Activated CD8-positive, alpha-beta memory T cell treated with anti-CD3 and anti-CD28 coated beads, Interleukin-2, amount 50 U/mL, for 48 hours (primary cell): ENCODE measurements around the gene B2M.
A peak's percentile ranks its signal among the peaks of the same experiment; 100 is the strongest.
"Not testable (repeated sequence)": the region's sequence is repeated elsewhere in the genome, so short reads cannot be mapped to it uniquely, and the experiment has no call there.

Experiments
- DNase-seq: peaks from one replicate; pipeline ENCODE4 v3.0.0-alpha.2; 2020

The B2M gene

GRCh38 chr15:44700676-44701075 lies 10.6 kb upstream of the B2M start:
- not testable (repeated sequence) for DNase-seq

GRCh38 chr15:44705986-44706385 lies 5.3 kb upstream of the B2M start:
- no peak for DNase-seq

GRCh38 chr15:44706401-44706800 lies 4.9 kb upstream of the B2M start:
- no peak for DNase-seq

GRCh38 chr15:44706946-44707636 lies 4.2 kb upstream of the B2M start:
- no peak for DNase-seq

- no peak for DNase-seq
Observed at GRCh38 chr15:44710236-44711095, 851 bp upstream of the B2M start.

- peak; percentile 86 for DNase-seq
Observed at GRCh38 chr15:44711743-44712345, 527 bp downstream of the B2M start.

GRCh38 chr15:44712346-44713005 lies 1.2 kb downstream of the B2M start:
- peak; percentile 79 for DNase-seq

GRCh38 chr15:44713006-44713966 lies 2.0 kb downstream of the B2M start:
- DNase-seq: no peak

- no peak for DNase-seq
Observed at GRCh38 chr15:44715142-44715796, 4.0 kb downstream of the B2M start.

GRCh38 chr15:44715797-44716334 lies 4.5 kb downstream of the B2M start:
- no peak for DNase-seq

- DNase-seq: no peak
Observed at GRCh38 chr15:44716983-44717602, 5.8 kb downstream of the B2M start.

- peak; percentile 57 for DNase-seq
Observed at GRCh38 chr15:44718180-44718926, 7.0 kb downstream of the B2M start.

GRCh38 chr15:44718927-44719292 lies 7.6 kb downstream of the B2M start:
- DNase-seq: no peak

GRCh38 chr15:44719293-44719999 lies 8.1 kb downstream of the B2M start:
- DNase-seq: peak; percentile 83

GRCh38 chr15:44720000-44720435 lies 8.7 kb downstream of the B2M start:
- DNase-seq: not testable (repeated sequence)

GRCh38 chr15:44720460-44721176 lies 9.3 kb downstream of the B2M start:
- no peak for DNase-seq

GRCh38 chr15:44722011-44722410 lies 10.7 kb downstream of the B2M start:
- peak; percentile 8 for DNase-seq

GRCh38 chr15:44726136-44726535 lies 14.8 kb downstream of the B2M start:
- DNase-seq: no peak
